ENCODE measurements around the gene MGP. TPM values are rescaled to one million over a fixed set of nuclear protein-coding genes. Genes with fewer than 3 reads are reported as not detected.

The MGP gene
- polyA plus RNA-seq, 1 donor from 2014 or later: 0.90 TPM

- H3K4me3 ChIP-seq (ENCODE audit: low read length): no peak overlapping the region
Measured at GRCh38 chr12:14924541-14924940, 38.9 kb upstream of the MGP start.

GRCh38 chr12:14923944-14924343, 38.3 kb upstream of the MGP start:
- Histone ChIP-seq H3K9me3 (ENCODE audit: low read length) (no peaks in the 10 kb centered on the region), H3K9ac (ENCODE audit: low read length) (no peak overlapping the region), H3K9me2 (ENCODE audit: insufficient read depth, low read length) (no peaks in the 10 kb centered on the region), H3K4me3 (ENCODE audit: low read length) (no peak overlapping the region), H3K79me2 (replicated peaks; ENCODE audit: insufficient read depth, low read length) (no peaks in the 10 kb centered on the region), H2AFZ (ENCODE audit: low read depth, low read length) (no peak overlapping the region), H3F3A (ENCODE audit: insufficient read depth, low read length, poor library complexity, severe bottlenecking) (no peaks in the 10 kb centered on the region), H4K20me1 (ENCODE audit: insufficient read depth) (no peaks in the 10 kb centered on the region), H3K4me2 (ENCODE audit: low read length) (no peak overlapping the region), H3K27ac (ENCODE audit: low read length) (no peak overlapping the region), H3K27me3 (ENCODE audit: insufficient read depth, low read depth, low read length) (no peaks in the 10 kb centered on the region), H3K36me3 (ENCODE audit: insufficient read depth, low read length) (no peaks in the 10 kb centered on the region)
- TF ChIP-seq RAD21 (conservative IDR thresholded peaks at IDR 0.05) (no peak), SMC3 (conservative IDR thresholded peaks at IDR 0.05; ENCODE audit: poor library complexity) (no peak), MXI1 (conservative IDR thresholded peaks at IDR 0.05; ENCODE audit: poor library complexity, severe bottlenecking) (no peak), POLR2AphosphoS5 (IDR thresholded peaks at IDR 0.05) (no peak), EP300 (conservative IDR thresholded peaks at IDR 0.05; ENCODE audit: poor library complexity, severe bottlenecking) (no peak), EZH2 (IDR thresholded peaks at IDR 0.05; ENCODE audit: borderline replicate concordance, insufficient read depth, low read length, poor library complexity, severe bottlenecking) (no peak), TAF1 (IDR thresholded peaks at IDR 0.05; ENCODE audit: low read depth) (no peak)
- TF ChIP-seq, protein P1, sequence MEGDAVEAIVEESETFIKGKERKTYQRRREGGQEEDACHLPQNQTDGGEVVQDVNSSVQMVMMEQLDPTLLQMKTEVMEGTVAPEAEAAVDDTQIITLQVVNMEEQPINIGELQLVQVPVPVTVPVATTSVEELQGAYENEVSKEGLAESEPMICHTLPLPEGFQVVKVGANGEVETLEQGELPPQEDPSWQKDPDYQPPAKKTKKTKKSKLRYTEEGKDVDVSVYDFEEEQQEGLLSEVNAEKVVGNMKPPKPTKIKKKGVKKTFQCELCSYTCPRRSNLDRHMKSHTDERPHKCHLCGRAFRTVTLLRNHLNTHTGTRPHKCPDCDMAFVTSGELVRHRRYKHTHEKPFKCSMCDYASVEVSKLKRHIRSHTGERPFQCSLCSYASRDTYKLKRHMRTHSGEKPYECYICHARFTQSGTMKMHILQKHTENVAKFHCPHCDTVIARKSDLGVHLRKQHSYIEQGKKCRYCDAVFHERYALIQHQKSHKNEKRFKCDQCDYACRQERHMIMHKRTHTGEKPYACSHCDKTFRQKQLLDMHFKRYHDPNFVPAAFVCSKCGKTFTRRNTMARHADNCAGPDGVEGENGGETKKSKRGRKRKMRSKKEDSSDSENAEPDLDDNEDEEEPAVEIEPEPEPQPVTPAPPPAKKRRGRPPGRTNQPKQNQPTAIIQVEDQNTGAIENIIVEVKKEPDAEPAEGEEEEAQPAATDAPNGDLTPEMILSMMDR (IDR thresholded peaks at IDR 0.05; ENCODE audit: poor library complexity, severe bottlenecking): no peak

More at GRCh38 chr12:14924541-14924940, 38.9 kb upstream of the MGP start:
- Histone ChIP-seq H4K20me1 (ENCODE audit: insufficient read depth) (no peaks in the 10 kb centered on the region), H3K79me2 (replicated peaks; ENCODE audit: insufficient read depth, low read length) (no peaks in the 10 kb centered on the region), H3K9ac (ENCODE audit: low read length) (no peak overlapping the region), H3K27me3 (ENCODE audit: insufficient read depth, low read depth, low read length) (no peaks in the 10 kb centered on the region), H3K9me2 (ENCODE audit: insufficient read depth, low read length) (no peaks in the 10 kb centered on the region), H3F3A (ENCODE audit: insufficient read depth, low read length, poor library complexity, severe bottlenecking) (no peaks in the 10 kb centered on the region), H3K4me2 (ENCODE audit: low read length) (no peak overlapping the region), H3K36me3 (ENCODE audit: insufficient read depth, low read length) (no peaks in the 10 kb centered on the region), H2AFZ (ENCODE audit: low read depth, low read length) (no peak overlapping the region), H3K9me3 (ENCODE audit: low read length) (no peaks in the 10 kb centered on the region), H3K27ac (ENCODE audit: low read length) (no peak overlapping the region)
- TF ChIP-seq TAF1 (IDR thresholded peaks at IDR 0.05; ENCODE audit: low read depth) (no peak), EP300 (conservative IDR thresholded peaks at IDR 0.05; ENCODE audit: poor library complexity, severe bottlenecking) (no peak), REST (IDR thresholded peaks at IDR 0.05; ENCODE audit: borderline replicate concordance) (no peak), EZH2 (IDR thresholded peaks at IDR 0.05; ENCODE audit: borderline replicate concordance, insufficient read depth, low read length, poor library complexity, severe bottlenecking) (no peak), RAD21 (conservative IDR thresholded peaks at IDR 0.05) (no peak), POLR2AphosphoS5 (IDR thresholded peaks at IDR 0.05) (no peak), SMC3 (conservative IDR thresholded peaks at IDR 0.05; ENCODE audit: poor library complexity) (no peak), MXI1 (conservative IDR thresholded peaks at IDR 0.05; ENCODE audit: poor library complexity, severe bottlenecking) (no peak)
- TF ChIP-seq, protein P1 (IDR thresholded peaks at IDR 0.05; ENCODE audit: poor library complexity, severe bottlenecking): no peak
